ENCODE measurements around the gene SOX6. TPM values are rescaled to one million over a fixed set of nuclear protein-coding genes. Genes with fewer than 3 reads are reported as not detected.

The SOX6 gene
- total RNA-seq, 1 experiment from 2014 or later: 0.21 TPM

- Histone ChIP-seq H3K4me3 (ENCODE audit: low read depth in 2 of 2, low read length in 2 of 2) (no peak overlapping the region), H3K4me1 (ENCODE audit: control insufficient read depth, insufficient read depth, low read length) (no peaks in the 10 kb centered on the region), H3K27ac (ENCODE audit: low read length) (no peak overlapping the region), H3K27me3 (ENCODE audit: control insufficient read depth, insufficient read depth, low read length) (no peaks in the 10 kb centered on the region), H3K36me3 (ENCODE audit: control insufficient read depth, insufficient read depth, low read length) (no peaks in the 10 kb centered on the region), H3K9me3 (ENCODE audit: control insufficient read depth, insufficient read depth, low read depth, low read length) (no peaks in the 10 kb centered on the region)
- DNase-seq (ENCODE audit: low read depth, low spot score) (no peak), ATAC-seq (no peak)
- BruUV-seq (replicated peaks): no TSS peak
- in situ Hi-C loops (cut with HindIII; ENCODE audit: low pct_unique_long_range_greater_than_20kb, low sequenced_read_pairs) (no loop called here), intact Hi-C loops (cut with micrococcal nuclease; ENCODE audit: unreplicated experiment) (no loop called here)
- no peak for TF ChIP-seq CTCF (IDR thresholded peaks at IDR 0.05)
- no peak for TF ChIP-seq REST (IDR thresholded peaks at IDR 0.05; ENCODE audit: insufficient read depth in 1 of 2, low read depth in 2 of 2, low read length in 1 of 2)
- no peak for TF ChIP-seq SIN3A (IDR thresholded peaks at IDR 0.05; ENCODE audit: borderline replicate concordance, insufficient read depth, low read depth, low read length)
- no peak for TF ChIP-seq POLR2AphosphoS5 (IDR thresholded peaks at IDR 0.05; ENCODE audit: low read depth, low read length)
- TF ChIP-seq TCF7L2 (IDR thresholded peaks at IDR 0.05; ENCODE audit: low read depth, low read length): no peak
- CTCF ChIA-PET: no interaction called here
- POLR2A ChIA-PET: no interaction called here
Observed at GRCh38 chr11:16093889-16094653, 262.3 kb downstream of the SOX6 start.

- in situ Hi-C loops (cut with HindIII; ENCODE audit: low pct_unique_long_range_greater_than_20kb, low sequenced_read_pairs) (no loop called here), intact Hi-C loops (cut with micrococcal nuclease; ENCODE audit: unreplicated experiment) (no loop called here)
- ATAC-seq (no peak), DNase-seq (ENCODE audit: low read depth, low spot score) (no peak)
- H3K36me3 ChIP-seq (ENCODE audit: control insufficient read depth, insufficient read depth, low read length): no peaks in the 10 kb centered on the region
- H3K27me3 ChIP-seq (ENCODE audit: control insufficient read depth, insufficient read depth, low read length): no peaks in the 10 kb centered on the region
- no TSS peak for BruUV-seq (replicated peaks)
- H3K27ac ChIP-seq (ENCODE audit: low read length): no peak overlapping the region
- H3K9me3 ChIP-seq (ENCODE audit: control insufficient read depth, insufficient read depth, low read depth, low read length): no peaks in the 10 kb centered on the region
- ChIA-PET CTCF (no interaction called here), POLR2A (no interaction called here)
- TF ChIP-seq POLR2AphosphoS5 (IDR thresholded peaks at IDR 0.05; ENCODE audit: low read depth, low read length): no peak
- H3K4me3 ChIP-seq (ENCODE audit: low read depth in 2 of 2, low read length in 2 of 2): no peak overlapping the region
- H3K4me1 ChIP-seq (ENCODE audit: control insufficient read depth, insufficient read depth, low read length): no peaks in the 10 kb centered on the region
Observed at GRCh38 chr11:16091862-16092261, 264.5 kb downstream of the SOX6 start.

GRCh38 chr11:16089481-16089880, 266.9 kb downstream of the SOX6 start:
- Histone ChIP-seq H3K9me3 (ENCODE audit: control insufficient read depth, insufficient read depth, low read depth, low read length) (no peaks in the 10 kb centered on the region), H3K36me3 (ENCODE audit: control insufficient read depth, insufficient read depth, low read length) (no peaks in the 10 kb centered on the region), H3K27ac (ENCODE audit: low read length) (no peak overlapping the region), H3K4me3 (ENCODE audit: low read depth in 2 of 2, low read length in 2 of 2) (no peak overlapping the region), H3K4me1 (ENCODE audit: control insufficient read depth, insufficient read depth, low read length) (no peaks in the 10 kb centered on the region), H3K27me3 (ENCODE audit: control insufficient read depth, insufficient read depth, low read length) (no peaks in the 10 kb centered on the region)
- no TSS peak for BruUV-seq (replicated peaks)
- ChIA-PET POLR2A (no interaction called here), CTCF (no interaction called here)
- ATAC-seq: no peak
- DNase-seq (ENCODE audit: low read depth, low spot score): no peak
- in situ Hi-C loops (cut with HindIII; ENCODE audit: low pct_unique_long_range_greater_than_20kb, low sequenced_read_pairs) (no loop called here), intact Hi-C loops (cut with micrococcal nuclease; ENCODE audit: unreplicated experiment) (no loop called here)
- TF ChIP-seq SIN3A (IDR thresholded peaks at IDR 0.05; ENCODE audit: borderline replicate concordance, insufficient read depth, low read depth, low read length): no peak
- TF ChIP-seq REST (IDR thresholded peaks at IDR 0.05; ENCODE audit: insufficient read depth in 1 of 2, low read depth in 2 of 2, low read length in 1 of 2): no peak
- TF ChIP-seq CTCF (IDR thresholded peaks at IDR 0.05): no peak
- TF ChIP-seq POLR2AphosphoS5 (IDR thresholded peaks at IDR 0.05; ENCODE audit: low read depth, low read length): no peak
- TF ChIP-seq TCF7L2 (IDR thresholded peaks at IDR 0.05; ENCODE audit: low read depth, low read length): no peak
